Transverse colon (tissue), 4 donors: ENCODE data around the gene BEST3.

Source experiments
- CTCF ChIP-seq, 5 experiments: fragments of 200-600 bp in 3 of 5; fragments of 450-650 bp in 2 of 5; sonication (generic) in 3 of 5; IDR thresholded peaks; 1 replicate in 2 of 5; 2 replicates in 3 of 5; pipeline ENCODE4 v1.5.1; 2016 to 2017; ENCODE audit warnings: antibody characterized with exemption in 5 of 5, inconsistent platforms in 3 of 5, mild to moderate bottlenecking in 2 of 5, moderate library complexity in 1 of 5
- EP300 ChIP-seq: sonication (generic); formaldehyde crosslinking; IDR thresholded peaks from one replicate; pipeline ENCODE4 v1.6.1; 2017; ENCODE audit warnings: antibody characterized with exemption, low read depth
- POLR2A ChIP-seq: fragments of 450-650 bp; IDR thresholded peaks from one replicate; pipeline ENCODE4 v1.6.1; 2016; ENCODE audit warnings: antibody characterized with exemption, mild to moderate bottlenecking, moderate library complexity
- POLR2AphosphoS5 ChIP-seq, 3 donors: sonication (generic); formaldehyde crosslinking; IDR thresholded peaks; one replicate each; pipeline ENCODE4 v1.6.1; 2016; ENCODE audit warnings: antibody characterized with exemption in 3 of 3

GRCh38 chr12:69694123-69694522, 5.0 kb downstream of the BEST3 start:
- TF ChIP-seq CTCF (IDR thresholded peaks at IDR 0.05) (no peak), POLR2AphosphoS5 (IDR thresholded peaks at IDR 0.05) (no peak), POLR2A (no peak), EP300 (no peak)
